GM04503 (cell line): ENCODE measurements around the gene CHCHD6.

ENCODE experiments used
- DNase-seq: peaks from one replicate; pipeline ENCODE4 v3.0.0-alpha.2; 2012; ENCODE audit warnings: low read depth

The CHCHD6 gene

GRCh38 chr3:126703512-126704493 is at the start of gene CHCHD6:
Gene CHCHD6, plus strand, starts transcription at chr3:126704240. Its CDS starts 73 bp downstream, at chr3:126704313.
- peak; percentile 59 for DNase-seq

GRCh38 chr3:126654571-126655383 is 49.3 kb upstream of the CHCHD6 start, which contains the start of gene TXNRD3:
Gene TXNRD3, minus strand, starts transcription at chr3:126655124.
- DNase-seq: no peak

- DNase-seq: no peak
These were observed 48.2 kb upstream of the CHCHD6 start for GRCh38 chr3:126655887-126656286.

- no peak for DNase-seq
These were observed 47.5 kb upstream of the CHCHD6 start for GRCh38 chr3:126656371-126657134.

GRCh38 chr3:126657901-126658300 is 46.1 kb upstream of the CHCHD6 start:
- no peak for DNase-seq

- DNase-seq: no peak
These were observed 45.5 kb upstream of the CHCHD6 start for GRCh38 chr3:126658584-126658983.

- no peak for DNase-seq
These were observed 43.8 kb upstream of the CHCHD6 start for GRCh38 chr3:126659915-126660886.

GRCh38 chr3:126661532-126662364 is 42.3 kb upstream of the CHCHD6 start:
- DNase-seq: no peak

- DNase-seq: no peak
These were observed 40.8 kb upstream of the CHCHD6 start for GRCh38 chr3:126663257-126663656.

- DNase-seq: no peak
These were observed 40.3 kb upstream of the CHCHD6 start for GRCh38 chr3:126663750-126664149.

- DNase-seq: no peak
These were observed 39.3 kb upstream of the CHCHD6 start for GRCh38 chr3:126664591-126665214.

GRCh38 chr3:126665221-126665936 is 38.7 kb upstream of the CHCHD6 start:
- no peak for DNase-seq

- DNase-seq: no peak
These were observed 37.9 kb upstream of the CHCHD6 start for GRCh38 chr3:126665959-126666657.

GRCh38 chr3:126666658-126667528 is 37.1 kb upstream of the CHCHD6 start:
- no peak for DNase-seq

- no peak for DNase-seq
These were observed 36.2 kb upstream of the CHCHD6 start for GRCh38 chr3:126667631-126668449.
